A549 (cell line): ENCODE data around the gene ST3GAL6. TPM values are rescaled to one million over a fixed set of nuclear protein-coding genes. Genes with fewer than 3 reads are reported as not detected.

Source experiments
- ATAC-seq, 2 experiments: fragments of 200-7000 bp in 1 of 2; fragments of >200 bp in 1 of 2; cut with Nextera tagmentation in 1 of 2; cut with Tn5 transposase in 1 of 2; 3 replicates each; pipeline versions ENCODE4 v1.8.0 to v1.9.1; 2018 to 2020; ENCODE audit warnings: mild to moderate bottlenecking in 1 of 2, moderate library complexity in 1 of 2
- CTCF ChIA-PET: fragments of 300-600 bp; sonication (Branson Sonifier 250); formaldehyde crosslinking; extraction: SDS; loops from one replicate; lab custom pipeline; 2021; ENCODE audit warnings: antibody characterized with exemption, inconsistent platforms; lab: Yijun Ruan, JAX
- POLR2A ChIA-PET: fragments of 350-600 bp; formaldehyde crosslinking; extraction: SDS; loops from one replicate; lab custom pipeline; 2021; ENCODE audit warnings: antibody characterized with exemption, inconsistent platforms; lab: Yijun Ruan, JAX
- DNase-seq, 2 experiments: peaks; one replicate each; pipeline versions ENCODE4 v3.0.0 to v3.0.0-alpha.2; 2011 to 2016; ENCODE audit warnings: low read depth in 1 of 2, low spot score in 1 of 2
- FAIRE-seq: peaks from 2 replicates; lab custom pipeline; 2011; peaks lifted over from hg19 to GRCh38; lab: Jason Lieb, UNC
- H3K27ac ChIP-seq, 2 experiments: fragments of >200 bp; sonication (Bioruptor Twin); formaldehyde crosslinking; 3 replicates each; pipeline ENCODE4 v1.5.1; 2016 to 2017
- H3K4me1 ChIP-seq: fragments of >200 bp; sonication (Bioruptor Twin); formaldehyde crosslinking; 3 replicates; pipeline ENCODE4 v1.6.1; 2016
- H3K4me2 ChIP-seq: fragments of >200 bp; sonication (Bioruptor Twin); formaldehyde crosslinking; 3 replicates; pipeline ENCODE4 v1.6.1; 2016
- H3K4me3 ChIP-seq: fragments of >200 bp; sonication (Bioruptor Twin); formaldehyde crosslinking; 3 replicates; pipeline ENCODE4 v1.5.1; 2016
- H3K9me3 ChIP-seq: fragments of >200 bp; sonication (Bioruptor Twin); formaldehyde crosslinking; 3 replicates; pipeline ENCODE4 v1.6.1; 2016
- ATOH8 ChIP-seq: fragments of 250-450 bp; sonication (Bioruptor Pico); IDR thresholded peaks from 2 replicates; pipeline ENCODE4 v1.5.0; 2020; ENCODE audit warnings: low read depth, mild to moderate bottlenecking, moderate library complexity
- CHD2 ChIP-seq: fragments of 150-350 bp; IDR thresholded peaks from 2 replicates; pipeline ENCODE4 v1.6.1; 2014; ENCODE audit warnings: low read length; ENCODE audit not compliant: partially characterized antibody
- CTCF ChIP-seq: fragments of >200 bp; sonication (Bioruptor Twin); formaldehyde crosslinking; IDR thresholded peaks from 3 replicates; pipeline ENCODE4 v1.5.1; 2016
- GATA3 ChIP-seq: IDR thresholded peaks from 2 replicates; pipeline ENCODE4 v1.6.1; 2012; ENCODE audit warnings: borderline replicate concordance
- HDAC2 ChIP-seq: fragments of 200-600 bp; sonication (generic); IDR thresholded peaks from 2 replicates; pipeline ENCODE4 v1.6.1; 2016
- HES2 ChIP-seq: fragments of >200 bp; sonication (Bioruptor Twin); formaldehyde crosslinking; IDR thresholded peaks from 2 replicates; pipeline ENCODE4 v1.6.1; 2016
- HEYL ChIP-seq: fragments of 250-450 bp; sonication (Bioruptor Pico); IDR thresholded peaks from 2 replicates; pipeline ENCODE4 v1.8.0; 2021; ENCODE audit warnings: mild to moderate bottlenecking, moderate library complexity
- HOXB13 ChIP-seq: fragments of 250-450 bp; sonication (Bioruptor Pico); IDR thresholded peaks from 2 replicates; pipeline ENCODE4 v1.5.0; 2020; ENCODE audit warnings: low read depth, mild to moderate bottlenecking, moderate library complexity
- HOXB5 ChIP-seq: fragments of 250-450 bp; sonication (Bioruptor Pico); IDR thresholded peaks from 2 replicates; pipeline ENCODE4 v1.5.0; 2020; ENCODE audit warnings: mild to moderate bottlenecking, moderate library complexity
- JUN ChIP-seq, 2 experiments: fragments of >200 bp; sonication (Bioruptor Twin); formaldehyde crosslinking; IDR thresholded peaks; 2 replicates in 1 of 2; 3 replicates in 1 of 2; pipeline ENCODE4 v1.6.1; 2016 to 2017
- MAZ ChIP-seq: fragments of 150-350 bp; IDR thresholded peaks from 2 replicates; pipeline ENCODE4 v1.6.1; 2014; ENCODE audit warnings: antibody characterized with exemption, low read depth, low read length, borderline replicate concordance
- PBX3 ChIP-seq: IDR thresholded peaks from 2 replicates; pipeline ENCODE4 v1.6.1; 2012
- POLR2A ChIP-seq: IDR thresholded peaks from 2 replicates; pipeline ENCODE4 v1.6.1; 2012; ENCODE audit warnings: mild to moderate bottlenecking, low read length
- RARB ChIP-seq: fragments of 250-450 bp; sonication (Bioruptor Pico); IDR thresholded peaks from 2 replicates; pipeline ENCODE4 v1.8.0; 2021; ENCODE audit warnings: mild to moderate bottlenecking, moderate library complexity
- RCOR1 ChIP-seq: fragments of 150-350 bp; IDR thresholded peaks from 2 replicates; pipeline ENCODE4 v1.6.1; 2014; ENCODE audit warnings: antibody characterized with exemption, low read length, low read depth
- ZNF302 ChIP-seq: fragments of 250-450 bp; sonication (Bioruptor Pico); IDR thresholded peaks from 2 replicates; pipeline ENCODE4 v1.9.0; 2021; ENCODE audit warnings: inconsistent platforms, mild to moderate bottlenecking, moderate library complexity
- WGBS: methylation state at CpG from one replicate; pipeline ENCODE4 v1.1.6; 2017; ENCODE audit errors: missing lambda C conversion rate; 5-methylcytosine and 5-hydroxymethylcytosine counted together
- polyA plus RNA-seq, 4 experiments: library from polyadenylated mRNA; depleted of rRNA in 3 of 4; stranded (reverse); fragments of >200 nt; fragmentation: RNase III in 1 of 4; extraction: RNeasy Plus Mini Kit Qiagen cat#74134 plus additional on column Dnase treatment in 1 of 4; gene quantifications; 2 replicates in 3 of 4; 3 replicates in 1 of 4; pipeline ENCODE4 v1.2.3, GENCODE V29; 2011 to 2017

Gene ST3GAL6
- polyA plus RNA-seq, 2 of the 4 experiments (the other 2 are of a cell fraction) = 1.1 to 1.4 TPM

- Histone ChIP-seq H3K27ac (no peak overlapping the region), H3K4me2 (no peak overlapping the region), H3K4me1 (no peaks in the 10 kb centered on the region), H3K4me3 (no peak overlapping the region), H3K9me3 (no peaks in the 10 kb centered on the region)
- WGBS = 68% methylated on average over 5 of the region's 5 CpGs
- no peak for ATAC-seq
- TF ChIP-seq ZNF302 (CRISPR knock-in tag) = no peak
- TF ChIP-seq RCOR1 = no peak
- TF ChIP-seq RARB (CRISPR knock-in tag) = no peak
- no peak for FAIRE-seq
- ChIA-PET POLR2A (no interaction called here), CTCF (interaction anchor here (1.0 to 1.5 kb wide), 2 partner anchors 11 to 176 kb away, joined by 3 to 11 read pairs; no protein-coding TSS in a partner anchor)
- DNase-seq = no peak
These were observed 15.2 kb downstream of the ST3GAL6 start for GRCh38 chr3:98778383-98778782.

GRCh38 chr3:98778852-98779413 lies 15.8 kb downstream of the ST3GAL6 start:
- H3K4me2 ChIP-seq = no peak overlapping the region
- DNase-seq (no peak), FAIRE-seq (no peak)
- POLR2A ChIA-PET = no interaction called here
- H3K4me1 ChIP-seq = no peaks in the 10 kb centered on the region
- no peaks in the 10 kb centered on the region for H3K9me3 ChIP-seq
- no peak for TF ChIP-seq GATA3
- no peak for TF ChIP-seq POLR2A
- TF ChIP-seq HES2 = no peak
- TF ChIP-seq MAZ = no peak
- no peak for TF ChIP-seq CHD2
- TF ChIP-seq ZNF302 (CRISPR knock-in tag) = no peak
- no peak for TF ChIP-seq CTCF
- no peak for TF ChIP-seq ATOH8 (CRISPR knock-in tag)
- no peak for TF ChIP-seq HDAC2
- TF ChIP-seq, all 56 proteins: peak for 0
- 52% methylated on average over 5 of the region's 5 CpGs for WGBS
- Histone ChIP-seq H3K27ac (no peak overlapping the region), H3K4me3 (no peak overlapping the region)
- ATAC-seq = peak in 1 of 2 experiments; percentile 30; a peak in 1 of 6 replicates
- CTCF ChIA-PET = interaction anchor here (0.8 to 2.9 kb wide), 7 partner anchors 10 to 215 kb away, joined by 3 to 13 read pairs (median 4); no protein-coding TSS in a partner anchor

GRCh38 chr3:98779541-98780335 lies 16.6 kb downstream of the ST3GAL6 start:
- ATAC-seq (no peak), DNase-seq (no peak), FAIRE-seq (no peak)
- TF ChIP-seq HOXB13 = no peak
- TF ChIP-seq HEYL (CRISPR knock-in tag) = no peak
- no peak for TF ChIP-seq HOXB5 (CRISPR knock-in tag)
- TF ChIP-seq JUN (IDR thresholded peaks at IDR 0.05) = no peak
- no peak for TF ChIP-seq PBX3
- Histone ChIP-seq H3K4me2 (no peak overlapping the region), H3K9me3 (no peaks in the 10 kb centered on the region), H3K27ac (no peak overlapping the region), H3K4me3 (no peak overlapping the region), H3K4me1 (0 out of 3 replicates have a peak, but pooled peaks cover under 1% of the 10 kb centered on the region)
- WGBS = 88% methylated on average over 4 of the region's 4 CpGs
- CTCF ChIA-PET = interaction anchor here (0.8 to 2.9 kb wide), 6 partner anchors 12 to 214 kb away, joined by 3 to 13 read pairs (median 4); no protein-coding TSS in a partner anchor
- POLR2A ChIA-PET = no interaction called here
